GM13977 (cell line): ENCODE measurements around the gene SLC19A1.

ENCODE experiments used
- DNase-seq: peaks from one replicate; pipeline ENCODE4 v3.0.0; 2012; ENCODE audit warnings: low spot score
- in situ Hi-C: fragments of 300-500 bp; cut with MboI; formaldehyde crosslinking; loops from one replicate; pipeline ENCODE4 v1.12.0; 2022; ENCODE audit warnings: low sequenced_read_pairs, low pct_unique_long_range_greater_than_20kb, mixed read lengths, inconsistent platforms; ENCODE audit not compliant: unreplicated experiment
- TF ChIP-seq, protein P1 (sequence below): IDR thresholded peaks from 2 replicates; pipeline ENCODE4 v1.5.1; 2012; ENCODE audit warnings: mild to moderate bottlenecking, control low read depth; ENCODE audit not compliant: insufficient read depth; ENCODE audit errors: extremely low read depth, missing control alignments

Gene SLC19A1

DNA sequence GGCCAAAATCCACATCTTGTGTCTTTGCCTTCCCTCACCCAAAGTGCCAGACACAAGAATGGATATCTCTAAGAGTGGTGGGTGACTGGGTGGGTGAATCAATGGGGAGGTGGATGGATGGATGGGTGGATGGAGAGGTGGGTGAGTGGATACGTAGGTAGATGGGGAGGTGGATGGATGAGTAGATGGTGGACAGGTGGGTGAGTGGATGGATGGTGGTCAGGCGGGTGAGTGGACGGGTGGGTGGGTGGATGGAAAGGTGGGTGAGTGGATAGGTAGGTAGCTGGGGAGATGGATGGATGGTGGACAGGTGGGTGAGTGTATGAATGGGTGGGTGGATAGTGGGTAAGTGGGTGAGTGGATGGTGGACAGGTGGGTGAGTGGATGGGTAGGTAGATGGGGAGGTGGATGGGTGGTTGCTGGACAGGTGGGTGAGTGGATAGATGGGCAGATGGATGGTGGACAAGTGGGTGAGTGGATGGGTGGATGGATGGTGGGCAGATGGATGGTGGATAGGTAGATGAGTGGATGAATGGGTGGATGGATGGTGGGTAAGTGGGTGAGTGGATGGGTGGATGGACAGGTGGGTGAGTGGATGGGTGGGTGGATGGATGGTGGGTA lies 34.2 kb downstream of the SLC19A1 start:
- DNase-seq = no peak
- in situ Hi-C loops = no loop called here
- TF ChIP-seq, protein P1, sequence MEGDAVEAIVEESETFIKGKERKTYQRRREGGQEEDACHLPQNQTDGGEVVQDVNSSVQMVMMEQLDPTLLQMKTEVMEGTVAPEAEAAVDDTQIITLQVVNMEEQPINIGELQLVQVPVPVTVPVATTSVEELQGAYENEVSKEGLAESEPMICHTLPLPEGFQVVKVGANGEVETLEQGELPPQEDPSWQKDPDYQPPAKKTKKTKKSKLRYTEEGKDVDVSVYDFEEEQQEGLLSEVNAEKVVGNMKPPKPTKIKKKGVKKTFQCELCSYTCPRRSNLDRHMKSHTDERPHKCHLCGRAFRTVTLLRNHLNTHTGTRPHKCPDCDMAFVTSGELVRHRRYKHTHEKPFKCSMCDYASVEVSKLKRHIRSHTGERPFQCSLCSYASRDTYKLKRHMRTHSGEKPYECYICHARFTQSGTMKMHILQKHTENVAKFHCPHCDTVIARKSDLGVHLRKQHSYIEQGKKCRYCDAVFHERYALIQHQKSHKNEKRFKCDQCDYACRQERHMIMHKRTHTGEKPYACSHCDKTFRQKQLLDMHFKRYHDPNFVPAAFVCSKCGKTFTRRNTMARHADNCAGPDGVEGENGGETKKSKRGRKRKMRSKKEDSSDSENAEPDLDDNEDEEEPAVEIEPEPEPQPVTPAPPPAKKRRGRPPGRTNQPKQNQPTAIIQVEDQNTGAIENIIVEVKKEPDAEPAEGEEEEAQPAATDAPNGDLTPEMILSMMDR = no peak

DNA sequence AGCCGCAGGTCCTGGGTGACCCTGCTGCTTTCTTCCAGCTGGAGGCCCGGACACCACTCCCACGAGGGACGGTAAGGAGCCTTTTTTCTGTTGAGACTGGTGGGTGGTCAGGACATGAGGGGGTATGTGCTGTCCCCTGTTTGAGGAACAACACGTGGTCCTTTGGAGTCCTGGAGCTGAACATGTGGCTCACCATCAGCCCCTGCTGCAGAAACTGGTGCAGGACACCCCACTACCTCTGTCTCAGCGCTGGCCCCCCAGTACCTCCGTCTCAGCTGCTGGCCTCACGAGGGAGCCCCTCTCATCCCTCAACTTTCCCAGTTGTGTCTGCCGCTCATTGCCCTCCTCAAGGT lies 34.7 kb downstream of the SLC19A1 start:
- TF ChIP-seq, protein P1 = no peak
- in situ Hi-C loops = no loop called here
- no peak for DNase-seq

DNA sequence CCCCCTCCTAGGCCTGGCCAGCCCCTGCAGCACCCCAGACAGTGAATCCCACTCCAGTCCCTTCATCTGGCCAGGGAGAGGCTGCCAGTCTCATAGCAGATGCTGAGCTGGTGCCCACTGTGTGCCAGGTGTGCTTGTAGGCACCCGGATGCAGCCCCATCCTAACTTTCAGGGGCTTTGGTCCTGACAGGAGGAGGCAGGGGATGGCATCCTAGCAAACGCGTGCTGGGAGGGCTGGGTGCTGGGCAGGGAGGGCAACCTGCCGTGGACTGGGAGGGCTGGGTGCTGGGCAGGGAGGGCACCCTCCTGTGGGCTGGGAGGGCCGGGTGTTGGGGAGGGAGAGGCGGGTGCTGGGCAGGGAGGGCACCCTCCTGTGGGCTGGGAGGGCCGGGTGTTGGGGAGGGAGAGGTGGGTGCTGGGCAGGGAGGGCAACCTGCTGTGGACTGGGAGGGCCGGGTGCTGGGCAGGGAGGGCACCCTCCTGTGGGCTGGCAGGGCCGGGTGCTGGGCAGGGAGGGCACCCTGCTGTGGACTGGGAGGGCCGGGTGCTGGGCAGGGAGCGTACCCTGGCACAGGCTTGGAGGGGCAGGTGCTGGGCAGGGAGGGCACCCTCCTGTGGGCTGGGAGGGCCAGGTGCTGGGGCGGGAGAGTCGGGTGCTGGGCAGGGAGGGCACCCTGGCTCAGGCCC lies 35.3 kb downstream of the SLC19A1 start:
- in situ Hi-C loops = no loop called here
- no peak for DNase-seq
- TF ChIP-seq, protein P1 = no peak

DNA sequence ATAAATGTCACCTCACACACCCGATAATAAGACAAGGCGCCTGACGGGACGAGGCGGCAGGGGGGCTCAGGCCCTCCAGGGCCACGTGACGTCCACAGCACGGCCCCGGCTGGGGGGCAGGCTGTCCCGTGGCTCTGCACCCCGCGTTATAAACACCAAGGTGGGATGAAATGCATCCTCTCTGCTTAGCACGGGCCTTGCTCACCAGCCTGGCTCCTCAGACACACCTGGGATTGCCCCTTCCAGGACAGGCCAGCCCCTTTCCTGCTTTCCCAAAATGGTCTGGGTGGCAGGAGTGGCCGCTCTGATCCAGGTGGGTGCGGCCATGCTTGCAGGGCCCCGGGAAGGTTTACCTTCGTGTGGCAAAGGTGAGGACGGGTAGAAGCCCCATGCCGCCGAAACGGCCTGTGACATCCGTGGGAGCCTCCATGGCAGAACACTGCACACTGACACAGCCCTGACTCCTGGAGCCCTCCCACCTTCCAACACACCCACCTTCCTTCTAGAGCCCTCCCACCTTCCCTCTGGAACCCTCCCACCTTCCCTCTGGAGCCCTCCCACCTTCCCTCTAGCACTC lies 35.9 kb downstream of the SLC19A1 start:
- TF ChIP-seq, protein P1 = no peak
- no peak for DNase-seq
- in situ Hi-C loops = no loop called here

DNA sequence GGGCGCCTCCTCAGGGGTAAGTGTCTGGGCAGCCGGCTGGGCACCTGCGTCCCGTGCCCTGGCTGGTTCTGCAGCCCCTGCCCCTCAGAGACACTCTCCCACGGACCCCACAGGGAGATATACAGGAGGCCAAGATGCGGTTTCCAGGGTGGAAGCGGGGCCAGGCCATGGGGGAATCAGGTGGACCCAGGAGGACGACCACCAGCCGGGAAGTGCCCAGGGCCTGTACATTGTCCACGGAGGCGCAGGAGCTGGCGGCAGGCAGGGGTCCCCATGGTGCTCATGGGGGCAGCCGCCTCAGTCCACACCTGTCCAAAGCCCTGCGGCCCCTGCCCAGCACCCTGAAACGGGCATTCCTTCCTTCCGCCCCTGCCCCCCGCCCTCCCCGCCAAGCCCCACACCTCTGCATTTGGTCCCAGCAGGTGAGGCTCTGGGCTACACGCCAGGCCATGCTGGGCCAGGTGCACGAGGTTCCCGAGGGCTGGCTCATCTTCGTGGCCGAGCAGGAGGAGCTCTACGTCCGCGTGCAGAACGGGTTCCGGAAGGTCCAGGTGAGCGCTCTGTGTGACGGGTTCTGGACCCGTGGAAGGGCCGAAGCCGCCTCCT lies 36.7 kb downstream of the SLC19A1 start:
- TF ChIP-seq, protein P1 = no peak
- in situ Hi-C loops = no loop called here
- no peak for DNase-seq

DNA sequence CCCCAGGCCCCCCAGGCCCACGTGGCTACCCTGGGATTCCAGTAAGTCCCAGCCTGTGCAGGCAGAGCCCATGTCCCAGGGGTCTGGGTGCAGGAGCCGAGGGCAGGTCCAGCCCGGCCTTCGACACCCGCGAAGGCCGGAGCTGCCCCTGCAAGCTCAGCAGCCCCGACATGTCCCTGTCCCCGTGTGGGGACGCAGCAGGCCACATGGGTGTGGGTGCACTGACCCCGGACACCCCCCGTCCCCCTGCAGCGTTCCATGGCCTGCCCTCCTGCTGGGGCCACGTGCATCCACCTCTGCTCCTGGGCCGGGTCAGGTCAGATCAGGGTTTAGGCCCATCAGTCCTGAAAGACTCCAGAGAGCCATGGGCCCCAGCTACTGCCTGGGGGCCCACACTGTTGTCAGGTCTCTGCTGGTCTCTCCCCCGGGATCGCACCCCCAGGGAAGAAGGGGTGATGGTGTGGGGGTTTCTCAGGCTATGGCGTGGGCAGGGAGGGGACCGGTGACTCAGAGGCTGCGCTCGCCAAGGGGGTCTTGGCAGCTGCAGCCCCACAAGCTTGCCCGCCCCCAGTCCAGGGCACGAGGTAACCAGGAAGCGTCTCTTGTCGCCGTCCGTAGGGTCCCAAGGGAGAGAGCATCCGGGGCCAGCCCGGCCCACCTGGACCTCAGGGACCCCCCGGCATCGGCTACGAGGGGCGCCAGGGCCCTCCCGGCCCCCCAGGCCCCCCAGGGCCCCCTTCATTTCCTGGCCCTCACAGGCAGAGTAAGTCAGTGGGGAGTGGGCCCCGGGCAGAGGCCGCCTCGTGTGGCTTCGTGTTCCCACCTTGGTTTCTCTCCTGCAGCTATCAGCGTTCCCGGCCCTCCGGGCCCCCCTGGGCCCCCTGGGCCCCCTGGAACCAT lies 37.5 kb downstream of the SLC19A1 start:
- DNase-seq = no peak
- TF ChIP-seq, protein P1 = no peak
- in situ Hi-C loops = no loop called here
